Measurements from ENCODE around the gene USP32.
A peak's percentile ranks its signal among the peaks of the same experiment; 100 is the strongest.

USP32 gene

GRCh38 chr17:60165223-60165622, 226.7 kb downstream of the USP32 start:
- TF ChIP-seq, protein P1, sequence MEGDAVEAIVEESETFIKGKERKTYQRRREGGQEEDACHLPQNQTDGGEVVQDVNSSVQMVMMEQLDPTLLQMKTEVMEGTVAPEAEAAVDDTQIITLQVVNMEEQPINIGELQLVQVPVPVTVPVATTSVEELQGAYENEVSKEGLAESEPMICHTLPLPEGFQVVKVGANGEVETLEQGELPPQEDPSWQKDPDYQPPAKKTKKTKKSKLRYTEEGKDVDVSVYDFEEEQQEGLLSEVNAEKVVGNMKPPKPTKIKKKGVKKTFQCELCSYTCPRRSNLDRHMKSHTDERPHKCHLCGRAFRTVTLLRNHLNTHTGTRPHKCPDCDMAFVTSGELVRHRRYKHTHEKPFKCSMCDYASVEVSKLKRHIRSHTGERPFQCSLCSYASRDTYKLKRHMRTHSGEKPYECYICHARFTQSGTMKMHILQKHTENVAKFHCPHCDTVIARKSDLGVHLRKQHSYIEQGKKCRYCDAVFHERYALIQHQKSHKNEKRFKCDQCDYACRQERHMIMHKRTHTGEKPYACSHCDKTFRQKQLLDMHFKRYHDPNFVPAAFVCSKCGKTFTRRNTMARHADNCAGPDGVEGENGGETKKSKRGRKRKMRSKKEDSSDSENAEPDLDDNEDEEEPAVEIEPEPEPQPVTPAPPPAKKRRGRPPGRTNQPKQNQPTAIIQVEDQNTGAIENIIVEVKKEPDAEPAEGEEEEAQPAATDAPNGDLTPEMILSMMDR (IDR thresholded peaks at IDR 0.05; ENCODE audit: extremely low read depth, missing control alignments), result no peak
- no peak for DNase-seq (ENCODE audit: low spot score)

DNA sequence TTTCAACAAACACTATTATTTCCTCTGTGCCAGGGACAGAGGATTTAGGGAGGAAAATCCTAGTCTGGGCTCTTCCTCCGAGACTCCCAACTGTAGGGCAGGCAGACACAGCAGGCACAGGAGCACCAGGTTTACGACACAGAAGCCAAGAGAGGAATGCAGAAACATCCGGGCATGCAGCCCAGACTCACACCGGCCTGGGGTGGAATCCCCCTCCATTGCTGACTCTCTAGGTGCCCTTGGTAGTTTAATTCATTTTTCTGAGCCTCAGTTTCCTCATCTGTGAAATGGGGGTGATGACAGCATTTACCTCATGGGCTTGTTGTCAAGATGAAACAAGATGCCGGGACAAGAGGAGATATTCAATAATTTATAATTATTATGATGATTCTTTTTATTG, 227.2 kb downstream of the USP32 start:
- TF ChIP-seq, protein P1 (IDR thresholded peaks at IDR 0.05; ENCODE audit: extremely low read depth, missing control alignments), result no peak
- no peak for DNase-seq (ENCODE audit: low spot score)

DNA sequence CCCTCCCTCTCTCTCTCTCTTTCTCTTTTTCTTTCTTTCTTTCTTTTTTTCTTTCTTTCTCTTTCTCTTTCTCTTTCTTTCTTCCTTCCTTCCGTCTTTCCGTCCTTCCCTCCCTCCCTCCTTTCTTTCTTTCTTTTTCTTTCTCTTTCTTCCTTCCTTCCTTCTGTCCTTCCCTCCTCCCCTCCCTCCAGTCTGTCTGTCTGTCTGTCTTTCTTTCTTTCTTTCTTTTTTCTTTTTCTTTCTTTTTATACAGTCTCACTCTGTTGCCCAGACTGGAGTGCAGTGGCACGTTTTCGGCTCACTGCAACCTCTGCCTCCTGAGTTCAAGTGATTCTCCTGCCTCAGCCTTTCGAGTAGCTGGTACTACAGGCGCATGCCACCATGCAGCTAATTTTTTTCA, 227.8 kb downstream of the USP32 start:
- TF ChIP-seq, protein P1 (IDR thresholded peaks at IDR 0.05; ENCODE audit: extremely low read depth, missing control alignments), result no peak
- no peak for DNase-seq (ENCODE audit: low spot score)

DNA sequence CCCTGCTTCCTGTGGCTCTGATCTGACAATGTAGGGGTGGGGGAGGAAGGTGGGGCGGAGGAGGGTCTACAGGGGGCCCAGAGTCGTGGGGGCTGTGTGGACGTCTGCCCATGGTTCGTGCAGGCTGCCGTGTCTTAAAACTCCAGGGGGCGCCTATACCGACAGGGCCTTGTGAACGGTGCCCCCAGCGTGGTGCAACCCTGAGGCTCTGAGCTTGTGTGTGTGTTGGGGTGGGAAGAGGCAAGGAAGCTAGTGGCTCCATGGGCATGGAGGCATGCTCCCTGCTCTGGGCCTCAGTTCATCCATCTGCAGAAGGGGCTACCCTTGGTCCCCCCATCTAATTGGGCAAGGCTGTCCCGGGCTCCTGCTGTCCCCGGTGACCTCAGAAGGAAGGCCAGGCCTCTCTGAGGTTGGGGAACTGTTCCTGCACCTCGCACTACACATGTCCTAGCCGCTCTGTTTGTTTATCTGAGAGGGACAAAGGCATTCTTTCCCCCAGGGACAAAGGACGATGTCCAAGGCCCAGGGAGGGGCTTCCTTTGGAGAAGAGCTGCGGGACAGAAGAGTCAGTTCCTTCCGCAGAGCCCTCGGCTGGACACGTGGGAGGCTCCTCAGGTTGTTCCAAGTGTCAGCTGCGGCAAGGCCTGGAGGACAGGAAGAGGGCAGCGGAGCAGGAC, 228.7 kb downstream of the USP32 start:
- TF ChIP-seq, protein P1 (IDR thresholded peaks at IDR 0.05; ENCODE audit: extremely low read depth, missing control alignments), result no peak
- no peak for DNase-seq (ENCODE audit: low spot score)

- DNase-seq (ENCODE audit: low spot score), result peak; percentile 20
- TF ChIP-seq, protein P1 (IDR thresholded peaks at IDR 0.05; ENCODE audit: extremely low read depth, missing control alignments), result no peak
Observed at GRCh38 chr17:60161598-60162330, 230.2 kb downstream of the USP32 start.

DNA sequence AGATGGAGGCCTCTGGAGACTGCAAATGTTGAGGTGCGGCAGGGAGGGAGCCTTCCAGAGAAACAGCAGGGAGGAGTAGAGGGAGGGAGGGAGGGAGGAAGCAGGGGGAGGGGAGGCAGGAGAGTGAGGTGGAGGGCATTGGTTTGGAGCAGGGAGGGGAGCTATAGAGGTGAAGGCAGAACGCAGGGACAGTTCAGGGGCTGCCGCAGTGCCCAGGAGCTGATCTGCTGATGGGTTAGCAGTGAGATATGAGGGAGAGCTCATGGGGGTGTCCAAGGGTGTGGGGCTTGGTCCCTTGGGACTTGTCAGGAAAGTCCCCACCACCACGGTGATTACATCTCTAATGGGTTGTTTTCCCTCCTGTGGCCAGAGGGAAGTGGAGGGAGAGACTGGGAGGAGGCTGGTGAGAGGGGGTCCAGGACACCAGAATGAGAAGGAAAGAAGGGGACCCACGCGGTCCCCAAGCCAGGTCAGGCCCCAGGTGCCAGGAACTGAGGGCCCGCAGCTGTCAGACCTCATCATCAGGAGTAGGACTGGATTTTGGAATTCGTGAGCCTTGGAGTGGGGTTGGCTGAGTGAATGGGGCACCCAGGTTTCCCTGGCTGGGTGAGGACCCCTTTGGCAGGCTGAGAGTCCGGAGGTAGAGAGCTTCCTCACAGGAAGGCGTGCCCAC, 231.0 kb downstream of the USP32 start:
- peak; percentile 55 for DNase-seq (ENCODE audit: low spot score)
- TF ChIP-seq, protein P1 (IDR thresholded peaks at IDR 0.05; ENCODE audit: extremely low read depth, missing control alignments), result no peak

GRCh38 chr17:60159479-60159866, 232.5 kb downstream of the USP32 start:
- DNase-seq (ENCODE audit: low spot score), result peak; percentile 9
- TF ChIP-seq, protein P1 (IDR thresholded peaks at IDR 0.05; ENCODE audit: extremely low read depth, missing control alignments), result no peak
